SK-N-MC (cell line): Measurements from ENCODE around the gene RHEX.

Source experiments
- EZH2 ChIP-seq: fragments of 200-600 bp; sonication (generic); IDR thresholded peaks from one replicate; pipeline ENCODE4 v1.6.1; 2017; ENCODE audit warnings: antibody characterized with exemption
- FOXP2 ChIP-seq: optimal IDR thresholded peaks from 2 replicates; pipeline ENCODE3; 2011; ENCODE audit warnings: mild to moderate bottlenecking, moderate library complexity; ENCODE audit not compliant: insufficient read depth; ENCODE audit errors: extremely low read length, control extremely low read depth
- POLR2AphosphoS5 ChIP-seq: IDR thresholded peaks from 2 replicates; pipeline ENCODE4 v1.6.1; 2012; ENCODE audit warnings: mild to moderate bottlenecking, low read depth, low read length, borderline replicate concordance

GRCh38 chr1:206062464-206062863 is 9.5 kb downstream of the RHEX start:
- TF ChIP-seq POLR2AphosphoS5 (no peak), EZH2 (no peak), FOXP2 (no peak)
